Suppressor macrophage treated with lipopolysaccharide for 1 hour (primary cell): ENCODE data around the gene UCP1.

Source experiments
- DNase-seq, 3 donors: peaks; one replicate each; pipeline ENCODE4 v3.0.0-alpha.2; 2020 to 2022

The UCP1 gene, protein sequence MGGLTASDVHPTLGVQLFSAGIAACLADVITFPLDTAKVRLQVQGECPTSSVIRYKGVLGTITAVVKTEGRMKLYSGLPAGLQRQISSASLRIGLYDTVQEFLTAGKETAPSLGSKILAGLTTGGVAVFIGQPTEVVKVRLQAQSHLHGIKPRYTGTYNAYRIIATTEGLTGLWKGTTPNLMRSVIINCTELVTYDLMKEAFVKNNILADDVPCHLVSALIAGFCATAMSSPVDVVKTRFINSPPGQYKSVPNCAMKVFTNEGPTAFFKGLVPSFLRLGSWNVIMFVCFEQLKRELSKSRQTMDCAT

DNA sequence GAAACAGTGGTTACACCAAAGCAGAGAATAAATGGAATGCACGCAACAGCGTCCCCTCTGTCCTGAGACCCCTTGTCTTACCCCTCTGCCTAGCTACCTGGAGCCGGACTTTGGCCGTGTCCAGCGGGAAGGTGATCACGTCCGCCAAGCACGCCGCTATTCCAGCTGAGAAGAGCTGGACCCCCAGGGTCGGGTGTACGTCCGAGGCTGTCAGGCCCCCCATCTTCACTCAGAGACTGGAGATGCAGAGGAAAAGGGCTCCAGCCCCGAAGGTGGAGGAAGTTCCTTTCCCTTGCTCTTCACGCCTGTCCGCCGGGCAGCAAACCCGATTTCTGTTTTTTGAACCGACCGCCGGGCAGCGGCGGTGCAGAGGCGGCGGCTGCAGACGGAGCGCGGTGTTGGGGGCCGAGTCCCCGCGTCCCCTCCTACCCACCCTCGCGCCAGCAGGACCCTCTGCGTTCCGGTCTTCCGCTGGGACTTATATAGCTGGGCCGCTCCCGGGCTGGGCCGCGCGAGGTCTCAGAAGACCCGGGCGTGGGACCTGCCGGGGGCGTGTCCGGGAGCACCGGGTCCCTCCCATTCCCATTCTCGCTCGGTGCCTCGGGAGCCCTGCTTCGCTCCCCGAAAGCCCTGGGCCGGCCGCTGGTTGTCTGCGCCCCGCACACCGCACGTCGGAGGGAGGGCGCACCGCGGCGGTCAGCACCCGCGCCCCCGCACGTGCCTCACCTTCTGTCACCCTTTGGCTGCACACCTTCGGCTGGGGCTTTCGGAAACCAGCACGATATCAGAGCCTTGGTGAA is at the start of gene UCP1:
TSS of gene UCP1 (minus strand) at position 455 of the 800 bp plus-strand sequence. CDS start at position 223, 232 bp downstream.
- DNase-seq = peak; percentile 20 to 52 (median 36)

DNA sequence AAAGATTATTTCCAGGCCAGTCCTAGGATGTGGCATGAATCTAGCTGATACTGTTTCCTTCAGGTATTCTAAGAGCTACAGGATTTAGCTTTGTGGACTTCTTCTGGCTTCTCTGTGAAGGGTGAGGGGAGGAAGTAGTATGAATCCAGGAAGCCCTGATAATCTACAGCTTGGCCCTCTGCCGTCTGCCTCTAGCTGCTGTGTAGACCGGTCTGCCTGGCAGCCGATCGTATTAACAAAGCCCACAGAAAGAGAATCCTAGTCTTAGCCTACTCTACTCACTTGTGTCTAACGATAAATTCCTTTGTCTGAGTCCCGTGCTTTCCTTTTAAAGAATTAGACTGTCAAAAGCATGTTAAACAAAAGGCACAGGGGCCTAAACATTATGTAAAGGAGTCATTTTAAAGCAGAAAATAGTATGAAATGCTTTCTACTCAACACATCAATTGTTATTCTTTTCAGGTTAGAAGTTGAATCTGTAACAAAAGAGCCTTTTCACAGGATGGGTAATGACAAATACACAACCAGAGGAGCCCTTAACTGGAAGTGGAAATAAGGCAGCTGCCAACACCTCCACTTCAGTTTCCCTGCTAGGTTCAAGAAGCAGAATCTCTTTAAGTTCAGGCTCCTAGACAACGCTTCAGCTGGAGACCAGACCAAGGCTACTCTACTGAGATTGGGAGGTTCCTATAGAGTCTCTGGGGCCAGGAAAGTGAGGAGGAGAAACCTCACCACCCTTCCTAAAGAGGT is 48.9 kb upstream of the UCP1 start:
- no peak for DNase-seq

DNA sequence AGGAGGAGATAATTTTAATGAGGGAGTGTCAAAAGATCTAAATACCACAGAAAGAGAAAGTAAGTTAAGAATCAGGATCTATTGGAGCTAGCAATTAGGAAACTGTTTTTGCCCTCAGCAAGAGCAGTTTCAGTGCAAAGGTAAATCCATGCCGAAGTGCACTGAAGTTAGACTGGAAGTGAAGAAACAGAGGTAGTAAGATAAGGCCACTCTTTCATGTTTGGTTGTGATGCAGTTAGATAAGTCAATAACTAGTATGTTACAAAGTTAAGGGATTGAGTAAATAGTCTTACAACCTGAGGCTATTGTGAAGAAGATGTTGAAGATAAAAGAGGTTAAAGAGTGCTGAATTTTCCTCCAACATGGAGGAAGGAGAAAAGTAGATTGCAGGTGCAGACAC is 46.7 kb upstream of the UCP1 start:
- DNase-seq = no peak

DNA sequence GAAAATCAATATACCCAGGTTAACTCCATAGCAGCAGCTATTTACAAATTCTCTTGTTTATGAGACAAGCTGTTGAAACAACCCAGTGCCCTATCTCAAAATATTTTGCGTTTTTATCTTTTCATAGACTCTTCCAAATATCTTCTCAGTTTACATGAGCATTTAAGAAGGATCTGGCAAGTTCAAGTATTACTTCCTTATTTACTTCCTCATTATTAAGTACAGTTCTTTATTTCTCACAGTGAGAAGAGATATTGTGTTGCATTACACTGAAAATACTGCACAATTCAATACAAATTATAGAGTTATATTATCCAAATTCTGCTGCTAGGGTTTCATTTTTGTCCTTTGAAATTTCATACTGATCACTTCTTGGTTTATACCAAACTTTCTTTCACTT is 43.6 kb upstream of the UCP1 start:
- DNase-seq = peak in 2 of 3 donors; percentile 37 to 46

DNA sequence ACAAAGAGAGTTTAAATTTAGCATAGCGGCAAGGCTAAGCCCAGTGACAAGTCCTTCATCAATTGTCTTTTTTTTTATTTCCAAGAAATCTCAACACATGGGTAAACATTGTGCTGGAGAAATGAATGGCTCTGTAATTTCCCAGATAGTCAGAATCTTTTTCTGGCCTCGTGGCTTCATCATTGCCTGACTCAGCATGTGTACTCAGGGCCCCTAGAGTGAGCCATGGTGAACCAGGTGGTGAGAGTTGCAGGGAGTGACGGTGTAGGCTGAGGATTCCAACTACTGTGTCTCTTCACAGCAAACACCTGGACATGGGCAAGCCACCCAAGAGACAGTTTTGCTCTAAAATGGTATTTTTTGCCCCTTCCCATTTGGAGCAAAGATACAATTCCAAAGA is 43.1 kb upstream of the UCP1 start:
- peak; percentile 19 to 41 (median 28) for DNase-seq

DNA sequence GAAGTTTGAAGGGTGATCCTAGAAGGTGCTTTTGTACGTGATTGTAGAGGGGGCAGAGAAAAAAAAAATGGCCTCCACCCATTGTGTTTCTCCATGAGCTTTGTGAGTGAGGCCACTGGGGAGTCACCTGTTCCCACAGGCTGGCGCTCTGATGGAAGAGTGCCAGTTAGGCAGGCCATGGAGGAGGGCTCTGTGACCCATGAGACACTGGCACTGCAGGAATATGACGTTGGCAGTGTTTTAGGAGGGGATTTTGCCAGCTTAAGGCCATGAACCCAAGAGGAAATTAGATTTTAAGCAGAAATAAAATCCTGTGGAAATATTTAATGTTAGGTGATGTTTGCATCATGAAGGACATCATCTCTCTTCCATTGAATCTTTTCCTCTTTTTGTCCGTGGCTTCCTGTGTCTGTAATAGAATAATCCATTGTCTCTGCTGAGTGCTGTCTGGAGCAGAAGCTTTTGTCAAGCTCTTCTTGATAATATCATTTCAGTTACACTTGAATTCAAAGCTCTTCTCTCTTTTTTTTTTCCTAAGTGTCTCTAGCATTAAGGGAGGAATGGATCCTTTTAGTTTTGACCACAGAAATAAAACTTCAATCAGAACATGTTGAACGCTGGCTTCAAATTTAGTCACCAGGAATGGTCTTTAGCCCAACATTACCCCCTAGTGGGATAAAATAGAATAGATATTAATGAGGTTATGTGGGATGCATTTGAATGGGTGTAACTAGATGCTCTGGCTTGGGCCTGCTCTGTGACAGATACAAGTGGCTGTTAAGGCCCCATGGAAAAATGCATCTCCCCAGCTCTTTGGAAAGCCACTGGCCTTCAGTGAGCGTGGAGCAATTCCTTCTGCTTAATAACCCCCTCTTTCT is 41.0 kb upstream of the UCP1 start:
- peak; percentile 53 to 69 (median 56) for DNase-seq

DNA sequence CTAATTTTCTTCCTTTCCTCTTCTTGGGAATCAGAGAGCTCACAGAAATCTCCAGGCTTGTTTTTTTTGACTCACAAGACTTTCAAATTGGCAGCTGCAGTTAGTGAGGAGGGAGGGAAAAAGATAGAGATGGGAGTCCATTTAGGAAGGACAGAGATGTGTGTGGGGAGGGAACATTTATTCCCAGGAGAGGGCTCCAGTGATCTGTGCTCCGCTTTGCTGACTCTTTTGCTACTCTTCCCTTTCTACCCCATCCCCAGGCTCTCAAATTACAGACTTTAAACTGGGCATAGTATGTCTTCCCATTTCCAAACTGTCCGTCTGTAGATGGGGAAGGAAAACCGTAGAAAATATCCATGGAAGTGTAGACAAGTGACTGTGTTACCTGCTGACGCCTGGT is 39.1 kb upstream of the UCP1 start:
- no peak for DNase-seq

DNA sequence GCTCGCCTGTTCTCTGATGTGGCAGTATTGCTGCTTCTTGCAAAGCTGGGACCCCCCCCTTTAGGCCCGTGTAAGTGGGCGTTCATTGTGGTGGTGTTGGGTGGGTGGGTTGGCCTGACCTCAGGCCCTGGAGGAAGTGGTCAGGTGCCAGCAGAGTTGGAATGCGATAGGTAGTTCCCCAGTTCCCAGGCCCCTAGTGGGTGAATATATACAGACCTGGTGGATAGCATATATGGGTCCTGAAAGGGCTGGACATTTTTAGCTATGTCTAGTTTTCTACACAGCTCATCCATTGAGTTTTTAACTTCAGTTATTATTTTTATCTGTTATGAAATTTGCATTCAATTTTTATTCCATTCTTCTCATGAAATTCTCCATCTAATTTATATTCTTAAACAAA is 35.8 kb upstream of the UCP1 start:
- DNase-seq = no peak

DNA sequence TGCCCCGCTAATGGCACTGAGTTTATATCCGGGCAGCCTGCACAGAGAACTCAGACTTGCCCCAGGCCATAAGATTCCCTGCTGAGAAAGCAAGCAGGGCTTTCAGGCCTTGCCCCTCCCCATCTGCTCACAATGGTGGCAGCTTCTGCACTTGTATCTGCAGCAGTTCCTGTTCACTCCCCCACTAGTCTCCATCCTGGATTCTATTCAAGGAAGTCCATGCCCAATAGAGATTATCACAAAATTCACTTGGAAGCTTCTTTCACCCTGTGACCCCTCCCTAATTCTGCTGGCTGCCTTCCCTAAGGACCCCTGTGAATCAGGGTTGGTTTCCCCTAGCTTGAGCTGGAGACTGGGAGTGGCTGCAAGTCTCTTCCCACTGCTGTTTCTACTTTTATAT is 34.5 kb upstream of the UCP1 start:
- no peak for DNase-seq

DNA sequence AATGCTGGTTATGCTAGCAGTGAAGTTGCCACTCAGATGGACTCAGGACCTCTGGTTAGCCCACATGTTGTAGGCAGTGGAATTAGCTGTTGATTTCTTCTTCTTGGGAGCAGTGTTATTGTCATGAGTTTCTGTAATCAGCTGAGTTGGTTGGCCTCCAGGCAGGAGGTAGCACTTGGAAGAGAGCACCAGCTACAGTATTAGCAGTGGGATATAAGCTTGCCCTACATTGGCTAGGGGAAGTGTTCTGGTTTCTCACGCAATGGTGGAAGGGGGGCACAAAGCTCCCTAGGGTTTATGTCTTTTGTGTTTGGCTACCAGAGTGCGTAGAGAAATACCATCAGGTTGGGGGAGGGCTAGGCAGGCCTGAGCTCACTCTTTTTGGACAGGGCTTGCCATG is 34.0 kb upstream of the UCP1 start:
- DNase-seq = no peak

DNA sequence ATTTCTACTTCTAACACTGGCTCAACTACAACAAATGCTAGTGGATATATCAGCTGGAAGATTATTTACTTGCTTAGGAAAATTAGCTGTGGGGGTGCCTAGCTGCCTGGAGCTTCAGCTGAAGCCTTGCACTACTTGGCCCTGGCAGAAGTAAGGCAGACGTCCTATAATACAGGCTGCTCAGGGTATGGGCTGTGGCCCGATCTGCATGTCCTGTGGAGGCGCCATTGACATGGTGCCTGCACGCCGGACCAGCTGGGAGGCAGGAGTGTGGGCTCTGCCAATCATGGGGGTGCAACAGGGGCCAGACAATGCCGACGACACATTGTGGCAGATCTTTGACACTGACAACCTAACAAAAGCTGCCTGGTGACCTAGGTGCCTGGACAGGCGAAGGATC is 31.6 kb upstream of the UCP1 start:
- DNase-seq = no peak

DNA sequence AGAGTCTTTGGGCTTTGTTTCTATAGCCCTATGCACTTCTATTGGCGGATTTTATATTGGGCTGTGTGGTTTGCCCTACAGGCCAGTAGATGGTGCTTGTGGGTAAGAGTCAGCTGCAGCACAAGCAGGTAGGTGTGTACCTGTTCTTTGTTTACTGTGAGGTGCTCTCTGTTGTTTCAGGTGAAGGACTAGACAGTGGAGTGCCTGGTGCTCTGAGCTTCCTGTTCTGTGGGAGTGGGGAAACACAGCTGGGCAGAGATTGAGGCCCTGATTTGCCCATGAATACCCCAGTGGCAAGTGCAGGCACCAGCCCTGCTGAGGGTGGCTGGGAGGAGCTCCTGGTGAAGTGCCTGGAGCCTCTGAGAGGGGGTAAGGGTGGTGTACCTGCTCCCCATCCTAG is 26.3 kb upstream of the UCP1 start:
- DNase-seq = no peak

DNA sequence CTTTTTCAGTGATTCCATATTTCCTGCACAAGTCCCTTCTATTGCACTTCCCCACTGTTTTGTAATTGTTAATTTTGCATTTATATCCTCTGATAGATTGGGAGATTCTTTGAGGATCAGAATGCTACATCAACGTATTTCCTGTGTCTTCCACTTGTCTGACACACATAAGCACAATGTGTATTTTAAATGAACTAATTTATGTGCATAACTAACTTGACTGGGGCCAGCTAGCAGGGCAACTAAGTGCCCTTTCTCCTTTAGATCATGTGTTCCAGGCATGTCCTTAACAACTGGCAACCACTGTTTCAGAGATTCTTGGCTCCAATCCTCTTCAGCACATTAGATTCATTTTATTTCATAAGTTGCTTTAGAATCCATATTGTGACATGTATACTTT is 15.7 kb upstream of the UCP1 start:
- no peak for DNase-seq

DNA sequence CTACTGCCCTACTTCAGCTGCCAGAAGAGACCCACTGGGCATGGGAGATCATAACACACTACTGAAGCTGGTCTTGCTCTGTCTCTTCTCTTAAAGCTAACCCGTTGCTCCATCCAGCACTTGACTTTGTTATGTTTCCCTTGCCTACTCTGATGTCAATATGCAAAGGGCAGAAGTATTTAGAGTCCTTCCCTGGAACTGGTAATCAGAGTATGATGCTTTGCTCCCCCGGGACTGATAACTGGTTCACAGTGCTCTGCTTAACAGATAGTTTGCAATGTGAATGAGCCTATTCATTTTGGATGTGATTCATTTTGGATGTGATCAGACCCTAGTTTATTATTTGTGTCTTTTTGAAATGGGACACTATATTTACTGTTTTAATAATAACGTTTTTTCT is 12.3 kb upstream of the UCP1 start:
- no peak for DNase-seq

DNA sequence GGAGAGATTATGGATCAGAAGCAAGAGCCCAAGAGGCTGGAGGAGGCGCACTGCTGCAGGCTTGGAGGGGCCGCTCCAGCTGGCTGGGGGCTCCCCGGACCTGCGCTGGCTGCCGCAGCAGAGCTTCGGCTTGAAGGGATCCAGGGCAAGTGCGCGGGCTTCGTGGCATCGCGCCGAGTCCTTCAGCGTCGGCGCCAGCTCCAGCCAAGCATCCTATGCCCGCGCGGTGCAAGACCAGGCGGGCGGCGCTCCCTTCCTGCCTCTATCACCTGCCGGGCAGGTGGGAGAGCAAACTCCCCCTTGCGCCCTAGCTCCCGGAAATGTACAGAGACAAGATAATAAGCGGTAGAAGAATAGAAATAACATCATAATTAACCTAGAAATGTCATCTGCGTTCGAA is 10.5 kb upstream of the UCP1 start:
- no peak for DNase-seq

DNA sequence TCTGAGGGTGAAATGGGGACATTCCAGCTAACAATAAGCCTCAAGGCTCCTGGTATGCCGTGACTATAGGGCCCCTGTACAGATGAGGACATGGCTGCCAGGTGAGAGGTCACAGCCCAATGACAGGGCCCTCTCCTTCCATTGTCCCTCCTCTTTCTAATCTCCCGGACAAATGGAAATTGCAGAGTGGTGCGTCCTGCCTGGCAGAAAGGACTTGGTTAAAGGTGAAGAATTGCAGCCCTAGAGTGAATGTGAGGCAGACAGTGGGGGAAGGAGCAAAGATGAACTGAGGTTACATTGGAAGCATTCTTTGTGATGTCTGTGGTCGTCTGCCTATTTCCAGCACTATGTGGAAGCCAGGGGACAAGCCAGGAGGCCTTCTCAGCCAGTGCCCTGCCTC is 6.7 kb upstream of the UCP1 start:
- DNase-seq = no peak

DNA sequence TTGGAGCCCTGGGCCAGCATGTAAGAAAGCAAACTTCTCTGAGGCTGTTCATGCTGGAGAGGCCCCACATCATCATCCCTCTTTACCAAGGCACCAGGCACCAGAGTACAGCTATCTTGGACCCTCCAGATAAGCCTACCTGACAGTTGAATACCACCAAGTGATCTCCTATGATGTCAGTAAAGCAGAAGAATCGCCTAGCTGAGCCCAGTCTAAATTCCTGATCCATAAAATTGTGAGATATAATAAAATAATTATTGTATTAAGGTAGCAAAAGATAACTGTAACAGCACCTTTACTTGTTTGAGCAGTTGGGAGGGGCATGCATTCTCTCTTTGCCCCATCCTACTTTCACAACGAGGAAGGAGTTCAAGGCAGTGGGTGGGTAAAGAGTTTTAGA is 2.9 kb upstream of the UCP1 start:
- no peak for DNase-seq

DNA sequence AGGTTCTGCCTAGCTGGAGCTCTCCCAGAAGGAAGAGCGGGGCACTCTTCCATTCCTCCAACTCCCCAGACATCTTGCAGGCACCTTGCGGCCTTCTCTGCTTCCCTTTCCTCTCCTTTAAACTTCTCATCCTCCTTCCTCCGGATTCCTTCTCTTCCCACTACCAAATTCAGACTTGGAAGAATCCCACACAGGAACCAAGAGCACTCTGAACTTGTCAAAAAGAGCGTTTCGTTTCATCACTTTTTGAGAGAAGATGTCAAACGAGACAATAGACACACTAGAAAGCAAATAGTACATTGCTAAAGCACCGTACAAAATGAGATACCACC is 512 bp upstream of the UCP1 start:
- DNase-seq = no peak

DNA sequence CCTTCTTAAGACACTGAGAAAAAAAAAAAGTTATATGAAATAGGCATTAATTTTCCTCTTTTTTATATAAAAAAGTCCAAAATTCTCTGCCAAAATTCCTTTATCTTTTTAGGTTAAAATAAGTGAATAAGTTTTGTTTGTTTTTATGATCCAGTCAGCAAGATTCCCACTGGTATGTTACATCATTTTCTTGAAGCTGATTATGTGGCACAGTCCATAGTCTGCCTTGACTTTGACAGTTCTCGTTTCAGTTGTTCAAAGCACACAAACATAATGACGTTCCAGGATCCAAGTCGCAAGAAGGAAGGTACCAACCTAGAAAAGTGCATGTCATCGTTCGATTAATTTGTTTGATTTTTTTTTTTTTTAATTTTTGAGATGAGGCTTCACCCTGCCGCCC is 9.1 kb downstream of the UCP1 start:
- DNase-seq = no peak

DNA sequence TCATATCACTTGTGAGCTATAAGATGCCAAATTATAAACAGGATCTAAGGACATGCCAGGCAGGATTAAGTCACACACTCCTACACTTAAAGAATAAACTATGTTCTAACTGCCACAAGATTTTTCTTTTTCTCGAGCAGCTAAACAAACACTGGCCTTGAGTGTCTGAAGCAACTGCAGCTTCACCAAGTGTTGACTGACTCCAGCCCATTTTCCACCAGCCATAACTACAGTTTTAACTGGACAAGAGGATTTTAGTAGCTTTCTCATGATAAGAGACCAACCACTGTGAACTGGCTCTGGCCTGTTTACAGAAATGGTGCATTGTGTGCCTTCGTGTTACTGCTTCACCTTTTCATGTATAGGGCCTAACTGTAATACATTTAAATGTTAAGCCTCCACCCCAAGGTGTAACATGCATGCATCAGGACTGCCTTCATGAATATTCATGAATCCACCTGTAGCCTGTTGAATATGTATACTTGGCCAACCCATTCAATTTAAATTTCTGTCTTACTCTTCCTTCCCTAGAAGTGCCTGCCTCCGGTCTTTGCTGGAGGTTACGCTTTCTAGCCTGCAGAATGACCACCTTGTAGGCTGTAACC is 10.8 kb downstream of the UCP1 start:
- no peak for DNase-seq

DNA sequence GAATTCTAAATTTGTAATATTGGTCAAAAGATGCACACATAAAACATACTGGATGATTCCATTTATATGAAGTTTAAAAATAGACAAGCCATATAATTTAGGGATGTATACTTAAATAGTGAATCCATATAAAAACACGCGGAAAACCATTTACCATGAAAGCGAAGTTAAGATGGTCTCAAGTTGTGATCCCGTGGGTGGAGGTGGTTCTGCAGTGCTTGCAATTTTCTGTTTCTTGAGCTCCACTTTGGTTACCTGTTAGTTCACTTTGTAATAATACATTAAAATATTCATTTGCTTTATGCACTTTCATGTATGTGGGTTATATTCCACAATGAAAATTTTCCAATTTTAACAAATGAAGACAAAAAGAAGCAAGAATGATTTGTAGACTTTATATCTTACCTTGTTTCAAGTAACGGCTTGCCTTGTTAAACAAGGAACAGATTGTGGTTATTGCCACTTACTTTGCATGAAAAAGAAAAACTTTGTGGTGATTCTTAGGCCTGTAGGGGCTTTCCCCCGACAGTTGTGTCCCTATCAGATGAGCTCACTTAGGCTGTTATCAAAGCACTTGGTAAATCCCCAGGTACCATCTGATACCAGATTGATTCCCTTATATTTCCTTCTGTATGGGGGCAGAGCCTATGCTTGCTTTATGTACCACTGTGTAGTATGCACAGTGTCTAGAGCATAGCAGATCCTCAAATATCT is 12.2 kb downstream of the UCP1 start:
- no peak for DNase-seq

DNA sequence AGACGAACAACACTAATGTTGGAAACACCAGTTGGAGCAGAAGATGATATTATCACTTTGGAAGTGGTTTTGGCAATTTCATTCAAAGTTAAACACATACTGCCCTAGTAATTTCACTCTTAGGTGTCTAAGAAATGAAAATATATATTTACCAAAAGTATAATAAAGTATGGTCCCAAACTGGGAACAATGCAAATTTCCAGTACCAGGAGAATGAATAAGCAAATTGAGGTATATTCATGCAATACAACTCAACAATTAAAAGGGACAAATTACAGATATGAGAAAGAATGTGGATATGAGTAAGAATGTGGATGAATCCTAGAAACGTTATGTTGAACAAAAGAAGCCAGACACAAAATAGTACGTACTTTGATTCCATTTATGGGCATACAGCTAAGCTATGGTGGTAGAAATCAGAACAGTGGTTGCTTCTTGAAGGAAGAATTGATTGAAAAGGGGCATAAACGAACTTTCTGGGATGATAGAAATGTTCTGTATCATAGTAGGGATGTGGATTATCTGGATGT is 34.7 kb downstream of the UCP1 start:
- no peak for DNase-seq
